Ishikawa (cell line): ENCODE results near the gene NYNRIN.

Experiments
- CEBPB ChIP-seq: IDR thresholded peaks from 2 replicates; pipeline ENCODE4 v1.6.1; 2012
- CREB1 ChIP-seq: IDR thresholded peaks from 2 replicates; pipeline ENCODE4 v1.6.1; 2012; ENCODE audit warnings: low read depth
- EGR1 ChIP-seq: IDR thresholded peaks from 2 replicates; pipeline ENCODE4 v1.6.1; 2012
- EP300 ChIP-seq: IDR thresholded peaks from 2 replicates; pipeline ENCODE4 v1.6.1; 2012; ENCODE audit warnings: borderline replicate concordance
- FOXM1 ChIP-seq: IDR thresholded peaks from 2 replicates; pipeline ENCODE4 v1.6.1; 2012; ENCODE audit warnings: low read depth, borderline replicate concordance
- NFIC ChIP-seq: IDR thresholded peaks from 2 replicates; pipeline ENCODE4 v1.6.1; 2012
- RAD21 ChIP-seq: IDR thresholded peaks from 2 replicates; pipeline ENCODE4 v1.6.1; 2012; ENCODE audit warnings: low read depth
- TAF1 ChIP-seq: IDR thresholded peaks from 2 replicates; pipeline ENCODE4 v1.6.1; 2012; ENCODE audit warnings: low read depth, mild to moderate bottlenecking
- TCF12 ChIP-seq: IDR thresholded peaks from 2 replicates; pipeline ENCODE4 v1.6.1; 2012; ENCODE audit warnings: low read depth
- TEAD4 ChIP-seq: IDR thresholded peaks from 2 replicates; pipeline ENCODE4 v1.6.1; 2012
- ZBTB7A ChIP-seq: IDR thresholded peaks from 2 replicates; pipeline ENCODE4 v1.6.1; 2012; ENCODE audit warnings: low read depth
- TF ChIP-seq, protein P1 (sequence below): IDR thresholded peaks from 2 replicates; pipeline ENCODE4 v1.6.1; 2012
- TF ChIP-seq, protein P2 (sequence below): IDR thresholded peaks from 2 replicates; pipeline ENCODE4 v1.6.1; 2012; ENCODE audit warnings: low read depth, mild to moderate bottlenecking
- TF ChIP-seq, protein P3 (sequence below): IDR thresholded peaks from 2 replicates; pipeline ENCODE4 v1.6.1; 2012

NYNRIN gene

DNA sequence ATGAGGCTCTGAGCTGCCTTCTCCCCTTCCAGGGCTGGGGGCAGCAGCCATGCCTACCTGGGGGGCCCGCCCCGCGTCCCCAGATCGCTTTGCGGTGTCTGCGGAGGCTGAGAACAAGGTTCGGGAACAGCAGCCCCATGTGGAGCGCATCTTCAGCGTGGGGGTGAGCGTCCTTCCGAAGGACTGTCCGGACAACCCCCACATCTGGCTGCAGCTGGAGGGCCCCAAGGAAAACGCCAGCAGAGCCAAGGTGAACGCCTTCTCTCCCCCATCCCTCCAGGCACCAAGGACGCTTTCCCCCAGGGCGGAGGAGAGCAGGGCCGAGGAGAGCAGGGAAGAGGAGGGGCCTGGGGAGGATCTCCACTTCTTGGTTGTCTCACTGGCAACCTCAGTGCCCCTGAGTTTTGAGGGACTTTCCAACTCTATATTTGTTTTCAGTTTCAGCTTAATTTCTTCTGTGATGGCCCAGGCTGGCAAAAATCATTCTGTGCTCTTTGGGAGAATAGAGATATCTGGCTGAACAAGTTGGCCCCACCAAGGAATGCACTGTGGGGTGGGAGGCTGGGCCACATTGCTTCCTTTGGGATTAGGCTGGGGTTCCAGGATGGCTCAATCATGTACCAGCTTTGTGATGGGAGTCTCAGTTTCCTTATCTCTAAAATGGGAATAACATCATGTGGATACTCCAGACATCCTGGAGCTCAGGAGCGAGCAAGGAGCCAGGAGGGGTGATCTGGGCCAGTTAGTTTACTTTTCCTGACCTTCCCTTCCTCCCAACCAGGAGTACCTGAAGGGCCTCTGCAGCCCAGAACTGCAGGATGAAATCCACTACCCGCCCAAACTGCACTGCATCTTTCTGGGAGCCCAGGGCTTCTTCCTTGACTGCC, 32.1 kb downstream of the NYNRIN start:
- TF ChIP-seq TAF1 (no peak), ZBTB7A (no peak), FOXM1 (no peak), TEAD4 (no peak), NFIC (no peak), EGR1 (no peak), RAD21 (no peak), TCF12 (no peak), CEBPB (no peak)
- TF ChIP-seq, protein P1, sequence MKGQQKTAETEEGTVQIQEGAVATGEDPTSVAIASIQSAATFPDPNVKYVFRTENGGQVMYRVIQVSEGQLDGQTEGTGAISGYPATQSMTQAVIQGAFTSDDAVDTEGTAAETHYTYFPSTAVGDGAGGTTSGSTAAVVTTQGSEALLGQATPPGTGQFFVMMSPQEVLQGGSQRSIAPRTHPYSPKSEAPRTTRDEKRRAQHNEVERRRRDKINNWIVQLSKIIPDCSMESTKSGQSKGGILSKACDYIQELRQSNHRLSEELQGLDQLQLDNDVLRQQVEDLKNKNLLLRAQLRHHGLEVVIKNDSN: no peak
- TF ChIP-seq, protein P2, sequence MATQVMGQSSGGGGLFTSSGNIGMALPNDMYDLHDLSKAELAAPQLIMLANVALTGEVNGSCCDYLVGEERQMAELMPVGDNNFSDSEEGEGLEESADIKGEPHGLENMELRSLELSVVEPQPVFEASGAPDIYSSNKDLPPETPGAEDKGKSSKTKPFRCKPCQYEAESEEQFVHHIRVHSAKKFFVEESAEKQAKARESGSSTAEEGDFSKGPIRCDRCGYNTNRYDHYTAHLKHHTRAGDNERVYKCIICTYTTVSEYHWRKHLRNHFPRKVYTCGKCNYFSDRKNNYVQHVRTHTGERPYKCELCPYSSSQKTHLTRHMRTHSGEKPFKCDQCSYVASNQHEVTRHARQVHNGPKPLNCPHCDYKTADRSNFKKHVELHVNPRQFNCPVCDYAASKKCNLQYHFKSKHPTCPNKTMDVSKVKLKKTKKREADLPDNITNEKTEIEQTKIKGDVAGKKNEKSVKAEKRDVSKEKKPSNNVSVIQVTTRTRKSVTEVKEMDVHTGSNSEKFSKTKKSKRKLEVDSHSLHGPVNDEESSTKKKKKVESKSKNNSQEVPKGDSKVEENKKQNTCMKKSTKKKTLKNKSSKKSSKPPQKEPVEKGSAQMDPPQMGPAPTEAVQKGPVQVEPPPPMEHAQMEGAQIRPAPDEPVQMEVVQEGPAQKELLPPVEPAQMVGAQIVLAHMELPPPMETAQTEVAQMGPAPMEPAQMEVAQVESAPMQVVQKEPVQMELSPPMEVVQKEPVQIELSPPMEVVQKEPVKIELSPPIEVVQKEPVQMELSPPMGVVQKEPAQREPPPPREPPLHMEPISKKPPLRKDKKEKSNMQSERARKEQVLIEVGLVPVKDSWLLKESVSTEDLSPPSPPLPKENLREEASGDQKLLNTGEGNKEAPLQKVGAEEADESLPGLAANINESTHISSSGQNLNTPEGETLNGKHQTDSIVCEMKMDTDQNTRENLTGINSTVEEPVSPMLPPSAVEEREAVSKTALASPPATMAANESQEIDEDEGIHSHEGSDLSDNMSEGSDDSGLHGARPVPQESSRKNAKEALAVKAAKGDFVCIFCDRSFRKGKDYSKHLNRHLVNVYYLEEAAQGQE: no peak
- TF ChIP-seq, protein P3, sequence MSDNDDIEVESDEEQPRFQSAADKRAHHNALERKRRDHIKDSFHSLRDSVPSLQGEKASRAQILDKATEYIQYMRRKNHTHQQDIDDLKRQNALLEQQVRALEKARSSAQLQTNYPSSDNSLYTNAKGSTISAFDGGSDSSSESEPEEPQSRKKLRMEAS: no peak

DNA sequence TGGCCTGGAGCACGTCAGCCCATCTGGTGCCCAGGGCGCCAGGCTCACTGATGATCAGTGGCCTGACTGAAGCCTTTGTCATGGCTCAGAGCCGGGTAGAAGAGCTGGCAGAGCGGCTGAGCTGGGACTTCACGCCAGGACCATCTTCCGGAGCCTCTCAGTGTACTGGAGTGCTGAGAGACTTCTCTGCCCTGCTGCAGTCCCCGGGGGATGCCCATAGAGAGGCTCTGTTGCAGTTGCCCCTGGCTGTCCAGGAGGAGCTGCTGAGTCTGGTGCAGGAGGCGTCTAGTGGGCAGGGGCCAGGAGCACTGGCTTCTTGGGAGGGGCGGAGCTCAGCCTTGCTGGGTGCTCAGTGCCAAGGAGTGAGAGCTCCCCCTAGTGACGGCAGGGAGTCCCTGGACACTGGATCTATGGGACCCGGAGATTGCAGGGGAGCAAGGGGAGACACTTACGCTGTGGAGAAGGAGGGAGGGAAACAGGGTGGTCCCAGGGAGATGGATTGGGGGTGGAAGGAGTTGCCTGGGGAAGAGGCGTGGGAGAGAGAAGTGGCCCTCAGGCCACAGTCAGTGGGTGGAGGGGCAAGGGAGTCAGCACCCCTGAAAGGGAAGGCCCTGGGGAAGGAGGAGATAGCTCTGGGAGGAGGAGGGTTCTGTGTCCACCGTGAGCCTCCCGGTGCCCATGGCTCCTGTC, 32.9 kb downstream of the NYNRIN start:
- peak; percentile 96 for TF ChIP-seq RAD21
- TF ChIP-seq EP300: no peak
- peak; percentile 37; the same call in 1 of the 2 replicates for TF ChIP-seq NFIC

DNA sequence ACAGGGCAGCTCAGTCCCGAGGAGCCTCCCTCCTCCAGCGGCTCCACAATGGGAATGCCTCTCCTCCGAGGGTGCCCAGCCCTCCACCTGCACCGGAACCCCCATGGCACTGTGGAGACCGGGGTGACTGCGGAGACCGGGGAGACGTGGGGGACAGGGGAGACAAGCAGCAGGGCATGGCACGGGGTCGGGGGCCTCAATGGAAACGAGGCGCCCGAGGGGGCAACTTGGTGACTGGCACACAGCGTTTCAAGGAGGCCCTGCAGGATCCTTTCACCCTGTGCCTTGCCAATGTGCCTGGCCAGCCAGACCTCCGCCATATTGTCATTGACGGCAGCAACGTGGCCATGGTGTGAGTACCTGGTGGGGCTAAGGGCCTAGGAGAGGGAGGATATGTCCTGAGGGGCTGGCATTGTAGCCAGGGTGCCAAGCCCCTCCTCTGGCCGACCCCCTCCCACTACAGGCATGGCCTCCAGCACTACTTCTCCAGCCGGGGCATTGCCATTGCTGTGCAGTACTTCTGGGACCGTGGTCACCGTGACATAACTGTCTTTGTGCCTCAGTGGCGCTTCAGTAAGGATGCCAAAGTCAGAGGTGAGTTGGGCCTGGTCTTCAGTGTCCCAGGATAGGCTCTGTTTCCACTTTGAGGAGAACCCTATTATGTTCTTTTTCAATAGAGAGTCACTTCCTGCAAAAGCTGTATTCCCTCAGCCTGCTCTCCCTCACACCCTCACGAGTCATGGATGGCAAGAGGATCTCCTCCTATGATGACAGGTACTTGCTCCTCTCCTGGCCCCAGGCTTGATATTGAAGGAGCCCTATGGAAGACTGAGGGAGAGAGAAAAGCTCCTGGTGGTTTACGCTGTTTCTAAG, 33.7 kb downstream of the NYNRIN start:
- TF ChIP-seq ZBTB7A (no peak), FOXM1 (no peak), EGR1 (no peak), CREB1 (no peak), RAD21 (no peak)

GRCh38 chr14:24434036-24434435, 35.2 kb downstream of the NYNRIN start:
- TF ChIP-seq TCF12 (no peak), FOXM1 (no peak), CEBPB (no peak)
- TF ChIP-seq, protein P1: no peak

GRCh38 chr14:24434676-24435075, 35.9 kb downstream of the NYNRIN start:
- TF ChIP-seq EP300: no peak
- TF ChIP-seq CREB1: no peak

DNA sequence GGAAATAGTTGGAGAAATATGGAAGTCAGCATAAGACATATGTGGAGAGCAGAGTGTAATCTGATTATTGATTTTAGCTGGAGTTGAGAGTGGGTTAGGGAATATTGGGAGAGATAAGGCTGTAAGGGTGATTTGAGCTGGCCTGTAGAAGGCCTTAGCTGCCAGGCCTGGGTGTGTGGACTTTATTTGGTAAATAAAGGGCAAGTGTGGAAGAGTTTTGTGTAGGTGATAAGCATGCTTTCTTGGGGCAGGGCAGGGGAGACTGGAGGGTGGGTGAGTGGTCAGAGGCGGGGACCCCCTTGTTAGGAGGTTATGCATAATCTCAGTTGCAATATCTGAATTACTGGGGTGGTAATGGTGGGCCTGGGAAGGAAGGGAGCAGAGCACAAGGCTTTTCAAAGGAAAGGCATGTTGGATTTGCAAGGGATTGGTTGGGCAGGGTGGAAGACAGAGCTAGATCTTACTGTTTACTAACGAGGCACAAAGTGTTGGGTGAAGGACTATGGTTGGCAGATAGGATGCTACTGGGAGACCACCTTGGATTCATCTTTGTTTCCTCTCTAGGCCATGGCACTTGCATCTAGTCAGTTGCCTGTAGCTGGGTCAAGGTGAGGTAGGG, 36.5 kb downstream of the NYNRIN start:
- TF ChIP-seq FOXM1 (no peak), EGR1 (no peak), TEAD4 (no peak), ZBTB7A (no peak), EP300 (no peak), CREB1 (no peak), CEBPB (no peak), RAD21 (no peak), TAF1 (no peak)
- TF ChIP-seq, protein P1: no peak
- TF ChIP-seq, protein P3: no peak
- TF ChIP-seq, protein P2: no peak
